ENCODE measurements around the gene PLCB1.

PLCB1 gene

DNA sequence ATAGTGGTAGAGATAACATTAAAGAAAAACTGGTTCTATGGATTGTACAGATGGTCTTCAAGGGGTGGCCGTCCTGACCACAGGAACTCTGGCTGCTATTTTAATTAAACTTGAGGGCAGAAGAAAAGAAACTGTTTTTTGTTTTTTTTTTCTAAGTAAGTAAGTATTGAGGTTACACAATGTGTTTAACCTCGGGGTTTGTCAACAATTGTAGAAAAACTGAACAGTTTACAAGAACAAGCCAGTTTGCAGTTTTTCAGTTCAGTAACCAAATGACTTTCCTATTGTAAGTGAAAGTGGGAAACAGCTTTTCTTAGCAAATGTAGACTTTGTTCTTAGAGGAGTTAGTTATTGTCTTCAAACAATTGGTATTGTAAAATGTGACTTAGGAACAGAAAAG lies 77.0 kb downstream of the PLCB1 start:
- DNase-seq (ENCODE audit: extremely low read depth in 1 of 2, low read depth in 1 of 2) = no peak

DNA sequence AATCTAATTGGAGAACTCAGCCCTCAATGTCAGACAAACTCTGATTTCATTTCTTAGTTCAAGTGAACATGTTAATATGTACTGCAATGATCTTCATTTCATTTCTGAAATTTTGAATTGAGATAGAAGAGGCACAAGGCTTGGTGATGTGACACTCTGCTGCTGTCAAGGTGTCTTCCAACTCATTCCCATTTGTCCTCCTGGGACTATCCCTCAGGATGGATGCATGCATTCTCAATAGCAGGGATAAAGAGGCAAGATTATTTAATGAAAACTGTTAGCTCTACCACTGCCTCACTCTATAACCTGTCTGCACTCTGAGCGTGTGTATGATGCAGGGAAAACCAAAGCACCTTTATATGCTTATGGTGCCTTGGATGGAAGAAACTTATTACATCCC lies 78.7 kb downstream of the PLCB1 start:
- DNase-seq (ENCODE audit: extremely low read depth in 1 of 2, low read depth in 1 of 2) = no peak

DNA sequence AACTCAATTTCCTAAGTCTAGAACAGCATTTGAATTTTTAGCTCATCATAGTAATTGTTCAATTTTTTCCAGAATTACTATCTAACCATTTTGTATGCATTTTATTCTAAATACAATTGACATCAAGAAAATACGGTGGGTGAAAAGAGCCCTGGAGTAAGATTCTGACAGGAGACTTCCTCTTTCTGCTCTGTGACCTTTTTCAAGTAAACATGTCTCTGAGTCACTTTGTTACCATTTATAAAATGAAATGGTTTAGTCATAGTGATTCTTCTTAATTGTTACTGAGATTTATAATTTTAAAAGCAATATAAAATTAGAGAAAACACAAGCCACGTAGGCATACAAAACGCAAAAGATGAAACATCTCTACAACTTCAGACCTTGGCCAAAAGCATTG lies 80.2 kb downstream of the PLCB1 start:
- no peak for DNase-seq (ENCODE audit: extremely low read depth in 1 of 2, low read depth in 1 of 2)

DNA sequence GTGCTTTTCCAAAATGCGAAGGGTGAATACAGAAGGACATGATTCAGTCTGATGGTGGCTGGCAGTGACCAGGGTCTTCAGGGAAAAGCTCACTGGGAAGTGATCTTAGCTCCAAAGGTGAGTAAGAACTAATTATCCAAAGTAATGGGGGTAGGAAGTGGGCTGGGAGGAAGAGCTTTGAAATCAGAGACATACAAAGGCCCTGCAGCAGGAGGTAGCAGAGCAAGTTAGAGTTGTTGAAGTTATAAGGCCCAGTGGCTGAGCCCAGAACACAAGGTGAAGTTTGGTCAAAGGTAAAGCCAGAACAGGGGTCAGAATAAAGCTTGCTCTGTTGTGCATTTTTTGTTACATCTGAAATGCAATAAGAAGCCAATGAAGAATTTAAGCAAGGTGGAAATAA lies 81.2 kb downstream of the PLCB1 start:
- no peak for DNase-seq (ENCODE audit: extremely low read depth in 1 of 2, low read depth in 1 of 2)

DNA sequence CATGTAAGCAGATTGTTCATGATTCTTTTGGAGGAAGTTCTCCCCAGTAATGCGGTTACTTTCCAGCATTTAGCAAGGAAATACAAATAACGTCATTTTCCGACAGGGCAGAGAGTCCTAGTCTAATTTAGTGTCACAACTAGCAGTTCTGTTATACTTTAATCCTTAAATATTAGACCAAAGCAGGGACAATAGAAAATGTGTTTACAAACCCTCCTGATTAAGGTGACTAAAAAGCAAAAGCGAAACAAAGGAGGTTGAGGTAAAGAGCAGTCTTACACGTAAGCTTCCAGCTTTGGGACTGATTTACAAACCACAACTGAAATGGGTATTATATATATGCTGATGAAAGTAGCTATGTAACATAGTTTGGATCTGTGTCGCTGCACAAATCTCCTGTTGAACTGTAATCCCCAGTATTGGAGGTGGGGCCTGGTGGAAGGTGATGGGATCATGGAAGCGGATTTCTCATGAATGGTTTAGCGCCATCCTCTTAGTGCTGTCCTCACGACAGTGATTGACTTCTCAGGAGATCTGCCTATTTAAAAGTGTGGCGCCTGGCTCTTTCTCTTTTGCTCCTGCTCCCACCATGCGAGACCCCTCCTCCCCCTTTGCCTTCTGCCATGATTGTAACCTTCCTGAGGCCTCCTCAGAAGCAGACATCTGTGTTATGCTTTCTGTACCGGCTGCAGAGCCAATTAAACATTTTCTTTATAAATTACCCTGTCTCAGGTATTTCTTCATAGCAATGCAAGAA lies 81.9 kb downstream of the PLCB1 start:
- no peak for DNase-seq (ENCODE audit: extremely low read depth in 1 of 2, low read depth in 1 of 2)

- no peak for DNase-seq (ENCODE audit: extremely low read depth in 1 of 2, low read depth in 1 of 2)
Observed at GRCh38 chr20:8215361-8215781, 83.3 kb downstream of the PLCB1 start.

DNA sequence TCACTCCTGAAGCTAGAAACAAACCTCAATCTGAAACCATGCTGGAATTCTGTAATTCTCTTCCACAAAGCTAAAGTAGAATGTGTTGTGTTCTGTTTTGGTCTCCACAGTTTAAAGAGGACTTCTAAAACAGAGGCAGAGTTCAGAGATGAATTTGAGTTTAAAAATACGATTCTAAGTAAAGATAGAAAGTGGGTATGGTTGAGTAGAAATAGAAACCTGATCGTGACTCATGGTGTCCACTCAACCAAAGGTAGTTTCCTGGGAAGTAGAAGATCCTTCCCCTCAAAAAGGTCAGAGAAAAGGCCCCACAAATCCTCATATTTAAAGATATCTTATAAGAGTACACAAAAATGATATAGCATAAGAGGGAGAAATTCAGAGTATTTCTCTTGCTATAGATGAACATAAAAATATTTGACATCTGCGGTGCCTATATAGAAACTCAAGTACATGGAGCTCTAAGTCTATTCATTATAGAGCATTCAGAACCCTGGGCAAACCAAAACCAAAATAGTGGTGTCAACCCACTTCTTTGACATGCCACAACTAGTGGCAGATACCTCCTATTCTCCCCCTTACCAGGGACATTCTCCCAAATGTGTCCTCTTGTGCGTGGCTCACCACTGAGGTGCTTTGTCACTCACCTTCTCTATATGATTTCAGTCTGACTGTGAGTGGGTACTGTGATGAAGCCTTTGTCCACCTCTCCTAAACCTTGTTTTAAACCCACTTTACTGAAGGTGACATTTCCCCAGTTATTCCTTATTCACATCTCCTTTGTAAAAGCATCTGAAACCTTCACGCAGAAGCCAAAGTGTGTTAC lies 84.5 kb downstream of the PLCB1 start:
- no peak for DNase-seq (ENCODE audit: extremely low read depth in 1 of 2, low read depth in 1 of 2)

- DNase-seq (ENCODE audit: extremely low read depth in 1 of 2, low read depth in 1 of 2) = no peak
Observed at GRCh38 chr20:8218861-8219260, 86.8 kb downstream of the PLCB1 start.

DNA sequence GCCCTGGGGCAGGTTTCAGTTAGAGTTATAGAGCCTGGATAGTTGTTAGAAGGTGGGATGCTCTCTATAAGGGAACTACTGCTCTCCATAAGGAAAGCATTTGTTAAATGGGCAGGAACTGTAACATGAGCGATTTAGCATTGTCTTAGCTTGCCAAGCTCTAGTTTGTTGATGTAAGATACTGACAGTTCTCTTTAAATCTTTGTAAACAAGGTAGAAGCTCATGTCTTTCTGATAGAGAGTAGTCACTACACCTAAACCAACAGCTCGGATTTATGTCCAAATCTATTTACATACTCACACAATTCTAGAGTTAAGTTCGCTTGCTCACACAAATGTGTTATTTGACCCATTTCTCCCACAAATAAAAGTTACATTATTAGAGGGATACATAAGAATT lies 87.3 kb downstream of the PLCB1 start:
- DNase-seq (ENCODE audit: extremely low read depth in 1 of 2, low read depth in 1 of 2) = no peak

DNA sequence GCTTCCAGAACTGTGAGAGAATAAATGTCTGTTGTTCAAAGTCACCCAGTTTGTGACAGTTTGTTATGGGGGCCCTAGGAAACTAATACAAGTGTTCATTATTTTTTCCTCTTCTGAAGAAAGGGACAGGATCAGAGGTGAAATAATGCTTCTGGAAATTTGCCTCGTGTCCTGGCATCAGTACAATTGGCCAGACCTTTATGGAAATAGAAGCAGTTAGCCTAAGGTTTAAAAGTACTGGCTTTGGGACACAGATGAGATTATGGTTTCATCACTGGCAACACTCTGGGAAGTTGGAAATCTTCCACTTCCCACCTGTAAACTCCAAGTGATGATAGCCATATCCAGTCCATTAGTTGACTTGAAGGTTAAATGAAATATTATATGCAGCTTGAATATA lies 88.7 kb downstream of the PLCB1 start:
- no peak for DNase-seq (ENCODE audit: extremely low read depth in 1 of 2, low read depth in 1 of 2)

- DNase-seq (ENCODE audit: extremely low read depth in 1 of 2, low read depth in 1 of 2) = no peak
Observed at GRCh38 chr20:8221887-8222419, 89.9 kb downstream of the PLCB1 start.

- no peak for DNase-seq (ENCODE audit: extremely low read depth in 1 of 2, low read depth in 1 of 2)
Observed at GRCh38 chr20:8223091-8223870, 91.2 kb downstream of the PLCB1 start.

GRCh38 chr20:8225658-8226057 lies 93.6 kb downstream of the PLCB1 start:
- no peak for DNase-seq (ENCODE audit: extremely low read depth in 1 of 2, low read depth in 1 of 2)

DNA sequence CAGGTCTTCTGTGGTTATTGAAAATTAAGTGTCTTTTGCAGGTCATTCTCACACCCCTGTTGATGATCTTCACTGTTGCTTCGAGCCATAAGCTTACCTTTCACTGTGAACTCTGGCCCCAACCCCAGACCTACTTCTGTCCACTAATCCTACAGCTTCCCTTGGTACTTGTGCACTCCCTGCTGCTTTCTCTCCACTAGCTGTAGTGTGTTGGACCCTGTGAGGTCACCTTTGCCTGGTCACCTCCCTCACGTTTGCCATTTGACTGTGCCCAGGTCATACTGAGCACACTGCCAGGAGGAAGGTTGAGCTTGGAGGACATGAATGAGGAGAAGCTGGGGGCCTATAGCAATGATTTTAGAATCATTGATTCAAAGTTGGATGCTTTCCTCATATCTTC lies 94.0 kb downstream of the PLCB1 start:
- no peak for DNase-seq (ENCODE audit: extremely low read depth in 1 of 2, low read depth in 1 of 2)

GRCh38 chr20:8227293-8227692 lies 95.2 kb downstream of the PLCB1 start:
- DNase-seq (ENCODE audit: extremely low read depth in 1 of 2, low read depth in 1 of 2) = no peak

GRCh38 chr20:8228315-8228714 lies 96.2 kb downstream of the PLCB1 start:
- DNase-seq (ENCODE audit: extremely low read depth in 1 of 2, low read depth in 1 of 2) = no peak

GRCh38 chr20:8229090-8229489 lies 97.0 kb downstream of the PLCB1 start:
- DNase-seq (ENCODE audit: extremely low read depth in 1 of 2, low read depth in 1 of 2) = no peak

GRCh38 chr20:8231038-8231437 lies 99.0 kb downstream of the PLCB1 start:
- no peak for DNase-seq (ENCODE audit: extremely low read depth in 1 of 2, low read depth in 1 of 2)

GRCh38 chr20:8232332-8232731 lies 100.3 kb downstream of the PLCB1 start:
- DNase-seq (ENCODE audit: extremely low read depth in 1 of 2, low read depth in 1 of 2) = no peak

DNA sequence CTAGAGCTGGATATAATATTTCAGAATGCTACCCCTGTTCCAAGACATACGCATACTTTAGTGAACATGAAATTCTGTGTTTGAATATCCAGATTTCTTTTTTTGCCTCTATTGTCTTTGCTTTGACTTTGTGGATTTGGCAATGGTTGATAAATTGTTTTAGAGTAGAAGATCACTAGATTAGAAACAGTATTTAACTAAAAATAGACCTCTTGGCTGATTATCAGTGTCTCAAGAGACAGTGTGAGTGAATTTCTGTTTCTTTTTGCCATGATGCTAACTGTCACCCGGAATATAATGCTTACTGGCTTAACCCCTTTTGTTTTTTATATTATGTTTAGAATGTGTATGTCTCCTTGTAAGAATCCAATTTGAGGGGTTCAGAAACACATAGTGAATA lies 102.5 kb downstream of the PLCB1 start:
- no peak for DNase-seq (ENCODE audit: extremely low read depth in 1 of 2, low read depth in 1 of 2)

- no peak for DNase-seq (ENCODE audit: extremely low read depth in 1 of 2, low read depth in 1 of 2)
Observed at GRCh38 chr20:8242066-8242465, 110.0 kb downstream of the PLCB1 start.
